HG02938 (cell line): ENCODE measurements around the gene RND3.
A peak's percentile ranks its signal among the peaks of the same experiment; 100 is the strongest.

ENCODE experiments used
- ATAC-seq: cut with Tn5 transposase; IDR thresholded peaks from one replicate; pipeline ENCODE4 v1.9.1; 2021; ENCODE audit warnings: mild to moderate bottlenecking, moderate library complexity; ENCODE audit not compliant: unreplicated experiment

RND3 gene

GRCh38 chr2:150487537-150488429 is at the start of gene RND3:
TSS of gene RND3 (minus strand) at chr2:150487667. CDS start at chr2:150487417, 250 bp downstream.
- peak; percentile 66 for ATAC-seq

- ATAC-seq, result no peak
These were observed 47.7 kb upstream of the RND3 start for GRCh38 chr2:150535176-150535575.

- ATAC-seq, result no peak
These were observed 45.4 kb upstream of the RND3 start for GRCh38 chr2:150532879-150533278.

GRCh38 chr2:150532020-150532419 is 44.6 kb upstream of the RND3 start:
- no peak for ATAC-seq

- no peak for ATAC-seq
These were observed 44.1 kb upstream of the RND3 start for GRCh38 chr2:150531591-150531990.

GRCh38 chr2:150530168-150530567 is 42.7 kb upstream of the RND3 start:
- no peak for ATAC-seq

GRCh38 chr2:150528861-150529801 is 41.7 kb upstream of the RND3 start:
- peak; percentile 98 for ATAC-seq

- ATAC-seq, result no peak
These were observed 39.4 kb upstream of the RND3 start for GRCh38 chr2:150526827-150527226.

GRCh38 chr2:150526006-150526405 is 38.5 kb upstream of the RND3 start:
- ATAC-seq, result no peak

GRCh38 chr2:150522269-150522668 is 34.8 kb upstream of the RND3 start:
- no peak for ATAC-seq

- ATAC-seq, result no peak
These were observed 33.6 kb upstream of the RND3 start for GRCh38 chr2:150520887-150521664.

GRCh38 chr2:150520033-150520432 is 32.6 kb upstream of the RND3 start:
- ATAC-seq, result no peak

GRCh38 chr2:150517951-150518680 is 30.6 kb upstream of the RND3 start:
- no peak for ATAC-seq

GRCh38 chr2:150513647-150514046 is 26.2 kb upstream of the RND3 start:
- no peak for ATAC-seq

- no peak for ATAC-seq
These were observed 21.1 kb upstream of the RND3 start for GRCh38 chr2:150508497-150509137.

- no peak for ATAC-seq
These were observed 19.6 kb upstream of the RND3 start for GRCh38 chr2:150507071-150507470.

- ATAC-seq, result no peak
These were observed 17.7 kb upstream of the RND3 start for GRCh38 chr2:150505178-150505577.

- no peak for ATAC-seq
These were observed 8.6 kb upstream of the RND3 start for GRCh38 chr2:150495993-150496627.

- ATAC-seq, result no peak
These were observed 7.5 kb upstream of the RND3 start for GRCh38 chr2:150495001-150495400.
